IPS DF 4.7 (cell line): Measurements from ENCODE around the gene CSMD2.
"Not testable (repeated sequence)": the region's sequence is repeated elsewhere in the genome, so short reads cannot be mapped to it uniquely, and the experiment has no call there.

ENCODE experiments used
- DNase-seq: peaks from one replicate; pipeline ENCODE4 v3.0.0-alpha.2; 2013; ENCODE audit warnings: low spot score; ENCODE audit errors: extremely low read depth

The CSMD2 gene

GRCh38 chr1:34055818-34056217, 109.2 kb downstream of the CSMD2 start:
- DNase-seq: no peak

DNA sequence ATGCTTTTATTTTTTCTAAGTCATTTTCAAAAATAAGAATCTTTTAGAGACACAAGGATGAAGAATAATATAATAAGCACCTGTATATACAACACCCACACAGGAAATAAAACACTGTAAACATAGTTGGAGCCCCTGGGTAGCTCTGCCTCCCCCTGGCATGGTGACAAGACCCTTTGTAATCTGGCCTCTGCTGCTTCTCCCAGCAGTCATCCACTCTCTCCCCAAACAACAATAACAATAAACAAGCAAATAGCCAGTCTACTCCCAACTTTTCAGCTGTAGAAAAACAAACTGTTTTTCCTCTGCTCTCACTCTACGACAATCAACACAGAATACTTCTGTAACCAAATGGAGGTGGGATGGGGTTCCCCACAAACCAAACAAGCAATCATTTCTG, 110.1 kb downstream of the CSMD2 start:
- no peak for DNase-seq

GRCh38 chr1:34053660-34054059, 111.4 kb downstream of the CSMD2 start:
- no peak for DNase-seq

DNA sequence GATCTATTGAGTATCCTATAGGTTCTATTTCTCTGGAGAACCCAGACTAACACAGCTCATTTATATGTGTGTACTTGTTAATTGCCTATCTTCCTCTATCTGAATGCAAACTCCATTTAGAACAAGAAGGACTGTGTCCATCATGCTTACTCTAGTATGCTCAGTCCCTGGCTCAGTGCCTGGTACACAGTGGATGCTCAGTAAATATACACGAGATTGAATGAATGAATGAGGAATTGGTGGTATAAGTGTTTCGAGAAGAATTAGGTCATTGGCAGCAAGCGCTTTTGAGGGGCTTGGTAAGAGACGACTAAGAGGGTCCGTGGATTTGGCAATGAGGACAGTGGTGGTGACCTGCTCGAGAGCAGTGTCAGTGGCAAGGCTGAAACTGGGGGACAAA, 112.5 kb downstream of the CSMD2 start:
- DNase-seq: no peak

DNA sequence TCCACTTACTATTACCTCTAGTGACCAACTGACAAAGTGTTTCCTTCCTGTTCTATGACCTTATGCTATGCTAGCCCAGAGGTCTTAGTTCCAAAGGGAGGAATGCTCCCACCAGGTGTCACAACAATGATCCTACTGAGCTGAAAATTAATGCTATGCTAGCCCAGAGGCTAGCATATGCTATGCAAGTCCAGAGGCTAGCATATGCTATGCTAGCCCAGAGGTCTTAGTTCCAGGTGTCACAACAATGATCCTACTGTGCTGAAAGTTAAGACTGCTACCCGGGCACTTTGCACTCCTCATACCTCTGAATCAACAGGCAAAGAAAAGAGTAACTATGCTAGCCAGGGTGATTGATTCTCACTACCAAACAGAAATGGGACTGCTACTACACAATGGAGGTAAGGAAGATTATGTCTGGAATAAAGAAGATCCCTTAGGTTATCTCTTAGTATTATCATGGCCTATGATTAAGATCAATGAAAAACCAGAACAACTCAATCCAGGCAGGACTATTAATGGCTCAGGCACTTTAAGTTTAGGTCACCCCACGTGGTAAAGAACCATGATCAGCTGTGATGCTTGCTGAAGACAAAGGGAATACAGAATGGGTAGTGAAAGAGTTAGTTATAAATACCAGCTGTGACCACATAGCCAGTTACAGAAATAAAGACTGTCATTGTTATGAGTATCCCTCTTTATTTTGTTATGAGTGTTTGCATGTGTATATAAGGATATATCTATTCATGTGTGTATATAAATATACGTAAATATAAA, 114.1 kb downstream of the CSMD2 start:
- DNase-seq: no peak

DNA sequence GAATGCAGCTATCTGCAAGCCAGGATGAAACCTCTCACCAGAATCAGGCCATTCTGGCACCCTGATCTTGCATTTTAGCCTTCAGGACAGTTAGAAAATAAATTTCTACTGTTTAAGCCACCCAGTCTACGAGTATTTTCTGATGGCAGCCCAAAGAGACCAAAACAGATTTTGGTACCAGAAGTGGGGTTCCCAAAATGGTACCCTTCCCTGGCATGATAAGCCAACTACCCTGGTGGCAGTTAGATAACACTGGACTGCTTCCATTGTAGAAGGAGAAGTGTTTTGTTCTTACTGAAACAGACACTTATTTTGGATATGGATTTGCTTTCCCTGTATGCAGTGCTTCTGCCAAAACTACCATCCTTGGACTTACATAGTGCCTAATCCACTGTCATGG, 115.0 kb downstream of the CSMD2 start:
- no peak for DNase-seq

DNA sequence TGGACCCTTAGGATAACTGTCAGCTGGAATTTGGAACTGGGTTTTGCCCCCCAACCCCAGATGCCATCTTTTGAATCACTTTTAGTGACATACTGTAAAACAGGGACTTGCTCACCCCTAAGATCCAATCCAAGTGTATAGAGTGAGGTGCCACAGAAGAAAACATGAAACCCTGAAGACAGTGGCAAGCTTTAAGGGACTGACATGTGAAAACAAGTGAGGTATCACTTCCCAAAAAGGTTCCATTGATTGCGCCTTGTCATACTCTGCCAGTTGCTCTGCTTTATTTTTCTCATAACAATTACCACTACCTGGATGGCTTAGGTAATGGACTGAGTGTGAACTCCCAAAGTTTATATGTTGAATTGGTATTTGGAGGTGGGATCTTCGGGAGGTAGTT, 115.6 kb downstream of the CSMD2 start:
- DNase-seq: no peak

DNA sequence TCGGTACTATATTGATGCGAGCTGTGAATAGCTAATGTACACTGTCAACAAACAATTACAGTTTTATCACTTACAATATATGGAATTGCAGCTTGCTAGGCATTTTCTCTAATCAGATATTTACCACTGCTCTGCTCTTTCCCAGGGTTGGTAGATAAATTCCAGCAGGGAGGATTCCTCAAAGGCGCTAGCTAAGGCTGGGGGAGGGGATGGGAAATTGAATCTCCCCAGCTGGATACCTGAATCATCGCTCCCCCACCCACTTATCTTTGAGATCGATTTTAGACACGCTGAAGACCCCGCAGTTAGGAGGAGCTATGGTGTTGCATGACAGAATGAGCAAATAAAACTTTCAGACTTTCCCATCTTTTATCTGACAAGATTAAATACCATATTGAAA, 127.2 kb downstream of the CSMD2 start:
- no peak for DNase-seq

GRCh38 chr1:34037109-34037508, 127.9 kb downstream of the CSMD2 start:
- no peak for DNase-seq

DNA sequence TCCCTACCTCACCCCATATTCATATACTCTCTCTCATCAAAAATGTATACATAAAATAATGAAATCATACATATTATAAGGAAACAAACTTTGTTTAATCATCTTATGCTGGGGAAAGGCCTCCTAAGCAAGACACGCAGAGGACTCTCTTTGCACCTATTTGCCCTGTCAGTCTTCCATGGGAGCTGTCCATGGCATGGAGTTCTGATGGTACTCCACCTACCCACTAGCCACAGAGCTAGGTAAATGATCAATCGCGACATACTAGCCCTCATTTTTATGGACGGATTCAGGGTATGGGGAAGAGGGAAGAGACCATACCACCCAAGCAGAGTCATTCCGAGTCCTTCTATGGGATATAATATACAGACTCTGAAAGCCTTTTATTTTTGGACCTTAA, 131.0 kb downstream of the CSMD2 start:
- no peak for DNase-seq

GRCh38 chr1:34029954-34030353, 135.1 kb downstream of the CSMD2 start:
- no peak for DNase-seq

DNA sequence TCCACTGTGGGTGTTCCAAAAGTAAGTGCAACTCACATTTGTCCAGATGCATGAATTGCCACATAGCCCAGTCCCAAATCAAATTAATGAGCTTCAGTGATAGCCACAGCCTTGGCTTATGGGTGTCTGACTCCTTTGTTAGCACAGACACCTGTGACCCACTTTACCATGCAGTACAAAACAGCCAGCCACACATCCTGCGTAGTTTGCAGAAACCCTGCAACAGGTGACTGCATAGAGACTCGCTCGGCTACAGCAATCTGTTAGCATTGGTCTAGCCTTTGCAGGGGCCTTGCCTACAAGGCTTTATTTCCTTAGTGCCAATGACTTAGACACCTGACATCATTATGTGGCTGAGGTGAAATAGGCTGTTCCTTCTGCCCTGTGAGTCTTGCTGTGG, 135.5 kb downstream of the CSMD2 start:
- no peak for DNase-seq

DNA sequence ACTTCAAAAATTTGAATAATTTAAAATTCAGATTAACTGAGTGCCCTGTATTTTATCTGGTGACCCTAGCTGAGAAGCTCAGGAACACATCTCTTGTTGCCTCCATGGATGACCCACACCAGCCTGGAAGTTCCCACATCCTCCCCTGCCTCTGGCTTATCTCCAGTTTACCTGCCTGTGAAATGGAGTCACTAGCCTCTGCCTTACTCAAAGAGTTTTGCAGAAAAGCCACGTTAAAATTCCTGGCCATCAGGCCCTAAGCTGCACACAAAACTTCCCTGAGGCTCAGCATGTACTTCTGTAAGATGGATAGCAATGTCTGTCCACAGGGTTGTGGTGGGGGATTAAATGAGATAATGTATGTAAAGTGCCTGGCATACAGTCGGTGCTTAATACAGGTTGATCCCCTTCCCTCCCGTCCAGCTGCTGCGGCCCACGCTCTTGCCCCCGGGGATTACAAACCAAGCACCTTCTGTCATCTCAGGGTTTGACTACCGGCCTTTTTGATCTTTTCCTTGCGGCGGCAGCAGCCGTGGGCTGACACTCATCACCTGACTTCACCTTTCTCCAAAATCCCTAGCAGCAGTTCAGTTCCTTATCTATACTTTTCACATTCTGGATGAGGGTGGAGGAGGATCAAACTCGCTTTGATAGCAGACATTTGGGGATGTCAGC, 136.5 kb downstream of the CSMD2 start:
- no peak for DNase-seq

DNA sequence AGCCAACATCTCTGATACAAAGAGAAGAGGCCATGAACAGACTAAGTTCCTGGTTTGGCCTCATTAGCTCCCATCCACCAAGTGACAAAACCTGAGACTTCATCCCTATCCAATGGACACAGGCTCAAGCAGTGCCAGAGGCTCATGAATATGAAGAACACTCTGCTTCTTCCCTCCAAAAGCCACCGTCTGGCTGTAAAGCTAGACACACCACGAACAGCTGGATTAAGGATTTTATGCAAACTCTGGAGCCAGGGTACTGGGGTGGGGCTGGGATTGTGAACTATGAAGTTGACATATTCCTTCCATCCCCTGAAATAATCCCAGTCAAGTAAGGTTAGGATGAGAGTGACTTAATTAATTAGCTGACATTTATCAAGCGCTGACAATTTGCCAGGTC, 139.4 kb downstream of the CSMD2 start:
- no peak for DNase-seq

DNA sequence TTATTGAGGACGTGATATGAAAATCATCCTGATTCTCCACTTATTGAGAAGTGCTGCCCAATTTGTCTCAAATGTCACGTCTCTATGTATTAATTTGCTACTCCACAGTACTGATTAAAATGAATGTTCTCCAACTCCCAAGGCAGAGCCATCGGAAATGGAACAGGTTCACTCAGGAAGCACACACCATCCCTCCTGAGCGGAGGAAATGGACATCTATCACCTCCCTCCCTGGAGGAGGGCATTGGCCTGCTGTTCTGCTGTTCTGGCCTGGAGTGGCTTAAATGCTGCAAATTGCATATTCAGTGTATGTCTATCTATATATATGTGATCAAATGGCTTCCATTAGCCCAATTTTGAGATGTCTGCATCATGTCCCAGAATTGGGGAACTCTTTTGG, 140.5 kb downstream of the CSMD2 start:
- no peak for DNase-seq

GRCh38 chr1:34019741-34020552, 145.1 kb downstream of the CSMD2 start:
- DNase-seq: no peak

GRCh38 chr1:34018285-34018684, 146.7 kb downstream of the CSMD2 start:
- no peak for DNase-seq

- not testable (repeated sequence) for DNase-seq
Observed at GRCh38 chr1:34016281-34016680, 148.7 kb downstream of the CSMD2 start.

GRCh38 chr1:34013958-34014737, 150.9 kb downstream of the CSMD2 start:
- DNase-seq: peak; percentile 22

GRCh38 chr1:34013136-34013535, 151.9 kb downstream of the CSMD2 start:
- DNase-seq: no peak

GRCh38 chr1:34009340-34009985, 155.6 kb downstream of the CSMD2 start:
- no peak for DNase-seq
